Hepatocyte (in vitro differentiated cells): ENCODE measurements around the gene EIF3L.
A peak's percentile ranks its signal among the peaks of the same experiment; 100 is the strongest.

Experiments
- CTCF ChIP-seq: fragments of 200-600 bp; sonication (generic); IDR thresholded peaks from 2 replicates; pipeline ENCODE4 v1.5.1; 2016; ENCODE audit warnings: antibody characterized with exemption, mild to moderate bottlenecking; ENCODE audit not compliant: poor library complexity
- EZH2 ChIP-seq: fragments of 200-600 bp; sonication (generic); IDR thresholded peaks from 2 replicates; pipeline ENCODE4 v1.6.1; 2016; ENCODE audit warnings: antibody characterized with exemption, mild to moderate bottlenecking, borderline replicate concordance

GRCh38 chr22:37818409-37819104 is 30.7 kb upstream of the EIF3L start:
- TF ChIP-seq CTCF: peak; percentile 48
- no peak for TF ChIP-seq EZH2
